ENCODE measurements around the gene TTLL5. TPM values are rescaled to one million over a fixed set of nuclear protein-coding genes. Genes with fewer than 3 reads are reported as not detected.

The TTLL5 gene
- polyA plus RNA-seq, 2 of the 4 experiments (the other 2 are of a cell fraction) = 18.8 to 23.7 TPM

GRCh38 chr14:75941030-75941429 is 280.0 kb downstream of the TTLL5 start:
- no peaks in the 10 kb centered on the region for H3K4me1 ChIP-seq
- H3K4me3 ChIP-seq = no peak overlapping the region
- POLR2A ChIA-PET = no interaction called here
- CTCF ChIA-PET = interaction anchor here (4.8 kb wide), 1 partner anchor 231 kb away, joined by 19 read pairs; no protein-coding TSS in a partner anchor
- FAIRE-seq = no peak
- H3K27ac ChIP-seq = no peak overlapping the region
- H3K4me2 ChIP-seq = no peak overlapping the region
- DNase-seq (ENCODE audit: low read depth in 1 of 2, low spot score in 1 of 2) = no peak
- H3K9me3 ChIP-seq = no peaks in the 10 kb centered on the region
- 84% methylated on average over 4 of the region's 4 CpGs for WGBS (ENCODE audit: missing lambda C conversion rate)
- no peak for ATAC-seq
- TF ChIP-seq RAD21 (conservative IDR thresholded peaks at IDR 0.05 in 1 of 2, IDR thresholded peaks at IDR 0.05 in 1 of 2) (no peak), SREBF2 (IDR thresholded peaks at IDR 0.05) (no peak), MAZ (IDR thresholded peaks at IDR 0.05; ENCODE audit: borderline replicate concordance, low read depth, low read length) (no peak), JUNB (IDR thresholded peaks at IDR 0.05) (no peak), MYC (IDR thresholded peaks at IDR 0.05; ENCODE audit: borderline replicate concordance, low read length) (no peak), USF2 (IDR thresholded peaks at IDR 0.05) (no peak), ELK1 (IDR thresholded peaks at IDR 0.05; ENCODE audit: low read depth, low read length) (no peak), JUN (IDR thresholded peaks at IDR 0.05) (no peak), ZSCAN20 (CRISPR knock-in tag; IDR thresholded peaks at IDR 0.05) (no peak), NPAS2 (CRISPR knock-in tag; IDR thresholded peaks at IDR 0.05; ENCODE audit: borderline replicate concordance) (no peak), CEBPB (IDR thresholded peaks at IDR 0.05) (no peak), HMGXB4 (CRISPR knock-in tag; IDR thresholded peaks at IDR 0.05; ENCODE audit: borderline replicate concordance) (no peak), TFCP2L1 (CRISPR knock-in tag; IDR thresholded peaks at IDR 0.05) (no peak), RARB (CRISPR knock-in tag; IDR thresholded peaks at IDR 0.05) (no peak), RCOR1 (IDR thresholded peaks at IDR 0.05; ENCODE audit: low read depth, low read length) (no peak), TP53 (CRISPR knock-in tag; IDR thresholded peaks at IDR 0.05) (no peak)

GRCh38 chr14:75944607-75945241 is 283.7 kb downstream of the TTLL5 start:
- FAIRE-seq = no peak
- no peak overlapping the region for H3K4me3 ChIP-seq

More at GRCh38 chr14:75944607-75945241, 283.7 kb downstream of the TTLL5 start:
- DNase-seq (ENCODE audit: low read depth in 1 of 2, low spot score in 1 of 2) = no peak
- no peak overlapping the region for H3K27ac ChIP-seq
- POLR2A ChIA-PET = no interaction called here
- TF ChIP-seq PBX3 (IDR thresholded peaks at IDR 0.05) (no peak), POLR2AphosphoS2 (conservative IDR thresholded peaks at IDR 0.05; ENCODE audit: low read length) (no peak), MYC (IDR thresholded peaks at IDR 0.05; ENCODE audit: borderline replicate concordance, low read length) (no peak), PHF8 (IDR thresholded peaks at IDR 0.05; ENCODE audit: borderline replicate concordance, low read depth) (no peak), EHF (CRISPR knock-in tag; IDR thresholded peaks at IDR 0.05) (no peak), SREBF2 (IDR thresholded peaks at IDR 0.05) (no peak), JUNB (IDR thresholded peaks at IDR 0.05) (no peak)
- CTCF ChIA-PET = interaction anchor here (0.9 kb wide), 2 partner anchors 35 to 38 kb away, joined by 3 to 4 read pairs; no protein-coding TSS in a partner anchor
- ATAC-seq = no peak
- H3K4me1 ChIP-seq = no peaks in the 10 kb centered on the region
- WGBS (ENCODE audit: missing lambda C conversion rate) = 94% methylated on average over 4 of the region's 4 CpGs
- no peaks in the 10 kb centered on the region for H3K9me3 ChIP-seq
- H3K4me2 ChIP-seq = no peak overlapping the region

Data from A549 (cell line).